Stimulated activated CD4-positive, alpha-beta T cell treated with anti-CD3 and anti-CD28 coated beads, Interleukin-1b, Interleukin-23, amount 100 ng/mL, for 4 hours (primary cell): ENCODE measurements around the gene CADM2.
A peak's percentile ranks its signal among the peaks of the same experiment; 100 is the strongest.

Source experiments
- DNase-seq, 2 donors: peaks; one replicate each; pipeline ENCODE4 v3.0.0-alpha.2; 2020; ENCODE audit warnings: low read depth in 2 of 2

CADM2 gene

DNA sequence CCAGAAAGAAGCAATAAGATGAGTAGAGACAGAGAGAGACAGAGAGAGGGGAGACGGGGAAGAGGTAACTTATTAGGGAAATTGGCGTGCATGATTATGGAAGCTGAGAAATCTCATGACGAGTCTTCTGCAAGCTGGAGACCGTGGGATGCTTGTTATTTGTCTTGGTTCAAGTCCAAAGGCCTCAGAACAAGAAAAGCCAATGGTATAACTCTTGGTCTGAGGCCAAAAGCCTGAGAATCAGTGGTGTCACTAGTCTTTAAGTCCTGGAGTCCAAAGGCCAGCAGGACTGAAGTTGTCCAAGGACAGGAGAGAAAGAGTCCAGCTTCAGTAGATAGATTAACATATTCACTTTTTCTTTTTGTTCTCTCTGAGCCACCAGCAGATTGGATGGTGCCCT lies 613.6 kb downstream of the CADM2 start:
- DNase-seq = no peak

DNA sequence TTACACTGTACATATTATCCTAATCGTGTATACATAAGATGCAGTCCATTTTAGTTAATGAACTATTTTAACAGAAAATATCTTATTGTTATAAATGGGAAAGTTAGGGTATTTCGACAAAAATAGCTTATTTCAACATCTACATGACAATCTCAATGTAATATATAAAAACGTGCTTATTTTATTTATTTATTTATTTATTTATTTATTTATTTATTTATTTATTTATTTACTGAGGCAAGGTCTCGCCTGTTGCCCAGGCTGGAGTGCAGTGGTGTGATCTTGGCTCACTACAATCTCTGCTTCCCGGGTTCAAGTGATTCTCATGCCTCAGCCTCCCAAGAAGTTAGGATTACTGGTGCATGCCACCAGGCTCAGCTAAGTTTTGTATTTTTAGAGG lies 614.2 kb downstream of the CADM2 start:
- no peak for DNase-seq

DNA sequence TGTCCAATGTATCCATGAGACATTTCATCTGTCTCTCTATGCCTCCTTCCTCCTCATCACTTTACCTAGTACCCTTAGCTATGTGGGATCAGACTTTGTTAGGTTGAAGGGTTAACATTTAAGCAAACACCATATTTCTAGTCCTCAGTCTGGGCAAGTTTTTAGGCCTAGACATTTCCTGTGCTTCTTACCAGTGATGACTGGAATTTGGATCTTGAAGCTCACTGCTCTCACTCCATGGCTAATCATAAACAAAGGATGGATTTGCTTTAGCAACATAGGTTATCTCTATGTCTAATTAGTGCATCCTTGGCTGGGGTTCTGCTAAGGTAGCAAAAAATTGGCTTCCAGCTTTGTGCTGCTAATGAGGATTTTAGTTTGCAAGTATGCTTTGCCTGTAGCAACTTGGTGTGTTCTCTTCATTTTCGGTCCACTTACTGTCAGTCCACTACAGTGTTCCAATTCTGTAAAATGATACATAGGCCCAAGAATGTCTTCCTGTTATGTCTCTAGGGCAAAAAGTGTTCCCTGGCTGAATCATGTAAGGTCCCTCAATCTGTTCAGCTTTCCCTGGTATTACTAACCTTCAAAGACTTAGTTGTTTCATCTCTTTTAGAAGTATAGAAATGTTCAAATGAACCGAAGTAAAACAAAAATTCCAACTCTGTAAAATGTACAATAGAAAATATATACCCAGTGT lies 615.4 kb downstream of the CADM2 start:
- no peak for DNase-seq

DNA sequence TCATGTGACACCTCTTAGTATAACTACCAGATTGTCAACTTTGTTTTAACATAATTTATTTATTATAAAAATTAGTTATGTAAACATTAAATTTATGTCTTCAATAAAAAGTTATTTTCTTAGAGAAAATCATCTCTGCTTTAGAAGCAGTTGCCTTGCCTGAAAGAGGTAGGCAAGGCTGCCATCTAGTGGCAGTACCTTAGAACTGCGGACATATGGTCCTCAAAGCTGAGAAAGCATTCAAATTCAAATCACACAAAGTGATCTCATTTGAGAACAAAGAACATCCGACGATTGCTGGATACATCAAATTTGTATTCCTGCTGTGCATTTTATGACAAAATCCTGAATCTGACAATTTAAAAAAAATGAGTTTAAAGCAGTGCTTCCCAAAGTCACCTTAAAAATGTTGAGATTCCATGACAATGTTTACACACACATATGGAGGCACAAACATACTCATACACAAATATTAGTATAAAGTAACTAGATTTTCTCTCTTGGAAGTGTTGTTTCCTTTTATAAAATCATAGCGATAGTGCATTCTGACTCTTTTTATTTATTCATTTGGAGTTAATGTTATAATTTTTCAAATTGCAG lies 617.4 kb downstream of the CADM2 start:
- peak; percentile 1 to 6 for DNase-seq

DNA sequence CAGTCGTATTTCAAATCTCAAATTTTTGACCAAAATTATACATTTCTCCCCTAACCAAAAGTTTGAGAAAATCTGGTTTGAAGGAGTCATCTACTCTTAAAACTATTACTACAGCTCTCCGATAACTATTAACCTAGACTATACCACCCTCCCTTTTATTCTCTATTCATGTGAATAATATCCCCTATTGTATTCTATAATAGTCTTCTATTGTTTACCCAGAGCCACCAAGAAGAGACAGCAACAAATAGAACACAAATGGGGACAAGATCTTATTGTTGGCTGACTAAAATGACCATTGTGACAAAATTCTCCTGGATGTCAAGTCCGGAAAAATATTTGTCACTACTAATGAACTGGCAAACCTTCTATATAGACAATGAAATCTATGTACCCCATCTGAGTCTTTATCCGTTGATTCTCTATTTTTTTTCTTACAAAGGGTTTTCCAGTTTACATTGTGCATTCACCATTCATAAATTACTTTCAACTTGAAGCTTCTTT lies 618.0 kb downstream of the CADM2 start:
- no peak for DNase-seq

DNA sequence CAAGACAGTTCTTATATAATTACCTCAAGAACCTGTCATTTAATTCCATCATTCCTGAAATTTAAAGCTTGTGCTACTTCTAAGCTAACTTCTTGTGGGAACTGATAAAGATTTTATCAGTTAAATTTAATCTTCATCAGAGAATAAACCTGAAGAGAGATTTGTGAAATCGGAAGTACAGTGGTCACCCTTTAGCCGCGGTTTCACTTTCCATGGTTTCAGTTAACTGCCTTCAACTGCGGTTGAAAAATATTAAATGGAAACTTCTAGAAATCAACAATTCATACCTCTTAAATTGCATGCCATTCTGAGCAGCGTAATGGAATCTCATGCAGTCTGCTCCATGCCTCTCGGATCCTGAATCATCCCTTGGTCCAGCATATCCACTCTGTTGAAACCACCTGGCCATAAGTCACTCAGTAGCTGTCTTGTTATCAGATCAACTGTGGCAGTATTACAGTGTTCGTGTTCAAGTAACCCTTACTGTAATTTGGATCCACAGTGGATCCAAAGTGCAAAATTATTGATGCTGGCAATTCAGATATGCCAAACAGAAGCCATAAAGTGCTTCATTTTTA lies 626.1 kb downstream of the CADM2 start:
- no peak for DNase-seq

DNA sequence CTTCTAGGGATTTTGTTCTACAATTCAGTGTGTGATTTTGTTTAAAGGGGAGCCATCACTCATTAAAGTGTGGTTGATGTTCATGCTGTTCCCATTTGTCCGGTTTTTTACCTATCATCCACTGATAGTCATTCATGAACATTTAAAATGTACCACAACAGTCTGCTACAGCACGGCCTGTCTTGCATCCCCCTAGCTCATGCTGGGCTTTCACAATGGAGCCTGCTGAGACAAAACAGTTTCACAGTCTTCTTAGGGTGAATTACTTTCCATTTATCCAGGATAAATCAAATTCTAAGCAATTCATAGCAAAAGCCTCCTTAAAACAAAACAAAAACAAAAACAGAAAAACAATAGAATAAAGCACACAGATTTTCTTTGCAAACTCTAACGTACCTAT lies 627.2 kb downstream of the CADM2 start:
- DNase-seq = no peak

- no peak for DNase-seq
Observed at GRCh38 chr3:85589145-85589544, 630.4 kb downstream of the CADM2 start.

DNA sequence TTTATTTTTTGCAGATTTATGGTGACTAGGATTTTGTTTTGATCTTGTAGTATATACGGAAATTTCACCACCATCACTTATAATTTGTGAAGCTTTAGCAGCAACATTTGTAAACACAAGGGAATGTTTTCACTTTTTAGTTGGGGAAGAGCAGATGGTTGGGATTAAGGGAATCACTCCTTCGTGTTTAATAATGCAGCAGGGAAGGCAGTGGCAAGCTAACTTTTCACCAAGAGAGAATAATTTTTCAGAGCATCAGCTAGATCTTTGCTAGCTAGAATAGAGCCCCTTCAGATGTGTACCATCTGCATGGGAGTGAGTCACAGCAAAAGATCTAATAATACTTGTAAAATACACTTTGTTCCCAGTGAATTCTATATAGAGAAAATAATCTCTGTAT lies 632.7 kb downstream of the CADM2 start:
- DNase-seq = no peak

DNA sequence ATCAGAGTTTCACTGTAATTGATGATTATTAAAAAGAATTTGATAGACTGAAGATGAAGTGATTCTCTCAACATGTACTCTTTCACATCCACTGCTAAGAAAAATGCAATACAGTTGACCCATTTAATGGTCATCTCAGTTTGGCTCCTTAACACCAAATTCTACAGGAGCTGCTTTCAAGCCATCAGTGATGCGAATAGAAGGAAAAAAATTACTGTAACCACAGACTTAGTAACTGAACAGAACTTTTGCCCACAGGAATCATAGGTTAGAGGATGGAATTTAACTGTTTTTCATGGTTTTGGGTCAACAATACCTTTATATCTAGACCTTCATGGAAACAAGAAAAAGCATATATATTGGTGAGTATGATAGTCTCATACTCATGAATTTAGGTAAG lies 633.5 kb downstream of the CADM2 start:
- no peak for DNase-seq

GRCh38 chr3:85594676-85595075 lies 635.9 kb downstream of the CADM2 start:
- no peak for DNase-seq

DNA sequence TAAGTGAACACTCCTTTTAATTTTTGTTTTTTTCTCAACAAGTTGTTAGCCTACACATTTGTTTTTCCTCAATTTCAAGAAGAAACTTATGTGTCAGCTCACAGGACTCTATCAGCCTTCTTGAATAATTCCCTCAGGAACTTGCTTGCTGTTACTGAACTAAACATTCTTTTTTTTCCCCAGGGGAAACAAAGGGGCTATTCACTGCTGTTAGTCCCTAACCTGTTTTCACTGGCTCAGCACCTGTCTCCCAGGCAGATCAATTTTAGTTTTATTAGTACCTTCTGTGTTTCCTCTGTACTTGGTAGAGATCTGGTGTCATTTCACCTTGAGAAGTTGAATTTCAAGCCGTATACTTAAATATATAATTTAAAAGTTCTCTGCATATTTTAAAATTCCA lies 644.6 kb downstream of the CADM2 start:
- no peak for DNase-seq

DNA sequence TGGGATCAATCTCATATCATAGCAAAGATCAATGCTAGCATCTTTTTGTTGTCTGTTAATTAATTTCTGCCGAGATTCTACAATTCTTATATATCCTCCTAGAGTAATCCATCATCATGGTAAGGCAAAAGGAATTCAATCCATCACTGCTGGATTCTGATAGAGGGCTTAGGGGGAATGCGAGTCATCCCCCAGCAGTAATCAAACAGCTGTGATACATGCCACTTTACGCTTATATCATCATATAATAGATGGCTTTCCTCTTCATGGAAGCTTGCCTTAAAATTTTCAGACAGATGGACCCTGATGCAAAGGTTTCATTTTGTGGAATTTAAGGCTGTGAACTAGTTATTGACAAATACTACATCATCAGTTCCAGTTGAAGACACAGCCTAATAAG lies 645.9 kb downstream of the CADM2 start:
- no peak for DNase-seq

DNA sequence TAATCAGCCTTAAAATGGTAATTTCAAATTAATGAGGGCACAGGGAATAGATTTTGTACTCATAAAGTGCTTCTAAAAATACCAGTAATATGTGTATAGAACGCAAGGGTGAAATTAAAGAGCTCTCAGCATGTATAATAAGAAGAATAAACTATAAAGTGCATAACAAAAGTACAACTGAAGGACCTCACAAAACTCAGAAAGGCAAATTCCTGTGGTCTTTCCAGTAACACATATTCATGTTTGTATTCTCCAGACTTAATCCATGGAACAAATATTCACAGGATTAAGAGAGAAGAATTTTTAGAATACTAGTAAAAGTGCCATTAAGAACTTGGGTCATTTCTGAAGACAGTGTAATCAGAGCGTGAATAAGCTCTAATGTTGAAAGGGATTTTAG lies 646.3 kb downstream of the CADM2 start:
- no peak for DNase-seq

- no peak for DNase-seq
Observed at GRCh38 chr3:85626662-85627061, 667.9 kb downstream of the CADM2 start.

- DNase-seq = no peak
Observed at GRCh38 chr3:85627932-85628331, 669.1 kb downstream of the CADM2 start.

GRCh38 chr3:85631070-85631469 lies 672.3 kb downstream of the CADM2 start:
- no peak for DNase-seq

DNA sequence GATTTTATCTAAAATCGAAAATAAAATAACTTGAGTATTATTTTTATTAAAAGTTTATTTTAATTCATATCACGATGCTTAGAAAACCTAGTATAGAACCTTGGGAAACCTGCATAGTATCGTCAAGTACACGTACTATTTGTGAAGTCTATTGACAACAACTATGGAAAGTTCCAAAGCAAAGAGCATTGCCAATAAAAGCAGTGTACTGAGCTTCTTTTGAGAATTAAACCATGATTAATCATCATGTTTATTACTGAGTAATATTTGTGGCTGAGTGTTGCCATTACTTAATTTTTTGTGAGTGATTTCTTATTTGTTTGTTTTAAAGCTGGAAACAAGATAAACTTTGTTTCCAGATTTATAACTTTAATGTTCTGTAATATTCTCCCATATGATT lies 674.1 kb downstream of the CADM2 start:
- no peak for DNase-seq

GRCh38 chr3:85652360-85652759 lies 693.6 kb downstream of the CADM2 start:
- DNase-seq = no peak

DNA sequence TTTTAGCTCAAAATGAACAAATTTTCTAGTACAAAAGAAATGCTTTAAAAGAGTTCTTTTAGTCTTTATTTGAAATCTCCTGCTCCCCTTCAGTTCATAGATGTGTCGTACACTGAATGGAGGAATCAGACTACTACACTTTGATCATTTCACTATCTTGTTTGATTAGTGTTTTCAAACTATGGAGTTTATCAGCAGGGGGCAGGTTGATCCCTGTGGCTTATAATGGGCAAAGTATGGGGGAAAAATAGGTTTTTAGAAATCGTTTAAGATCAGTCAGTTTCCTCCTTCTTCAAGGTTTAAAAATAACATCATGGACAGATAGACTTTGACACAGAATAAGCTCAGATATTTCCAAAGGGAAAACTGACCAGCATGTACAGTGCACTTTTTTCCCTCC lies 701.7 kb downstream of the CADM2 start:
- no peak for DNase-seq

GRCh38 chr3:85662462-85662861 lies 703.7 kb downstream of the CADM2 start:
- DNase-seq = no peak

DNA sequence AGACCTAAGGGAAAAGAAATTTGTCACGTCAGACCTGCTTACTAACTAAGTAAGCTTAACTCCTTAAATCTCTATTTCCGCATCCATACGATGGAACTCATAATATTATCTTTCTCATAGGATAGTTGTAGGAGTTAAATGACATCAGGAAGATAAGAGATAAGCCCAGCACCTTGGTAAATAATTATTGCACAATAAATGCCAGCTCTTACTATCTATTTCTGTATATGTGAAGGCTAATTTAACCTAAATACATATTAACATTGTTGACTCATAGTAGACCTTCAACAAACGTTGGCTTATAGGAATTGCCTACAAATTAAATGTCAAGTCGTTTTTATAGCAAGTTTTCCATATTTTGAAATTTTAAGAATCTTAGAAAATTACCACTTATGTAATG lies 709.0 kb downstream of the CADM2 start:
- DNase-seq = no peak

- no peak for DNase-seq
Observed at GRCh38 chr3:85670634-85671205, 711.9 kb downstream of the CADM2 start.
